Colonic mucosa (tissue), 4 donors: ENCODE data around the gene IFNA1. TPM values are rescaled to one million over a fixed set of nuclear protein-coding genes. Genes with fewer than 3 reads are reported as not detected.

Experiments used
- DNase-seq: peaks from one replicate; pipeline ENCODE4 v3.0.0-alpha.2; 2020
- H3K27ac ChIP-seq: fragments of 200-600 bp; one replicate; pipeline ENCODE4 v1.8.0; 2021
- H3K27me3 ChIP-seq: fragments of 200-600 bp; one replicate; pipeline ENCODE4 v1.8.0; 2021
- H3K36me3 ChIP-seq: fragments of 200-600 bp; one replicate; pipeline ENCODE4 v1.8.0; 2021
- H3K4me1 ChIP-seq: fragments of 200-600 bp; one replicate; pipeline ENCODE4 v1.8.0; 2021; ENCODE audit warnings: mild to moderate bottlenecking
- H3K4me3 ChIP-seq: fragments of 200-600 bp; one replicate; pipeline ENCODE4 v1.8.0; 2021
- H3K9ac ChIP-seq, 2 donors: one replicate each; pipeline ENCODE4 v1.7.0; 2013; ENCODE audit warnings: control low read depth in 2 of 2, low read depth in 2 of 2, low read length in 2 of 2
- H3K9me3 ChIP-seq: fragments of 200-600 bp; one replicate; pipeline ENCODE4 v1.8.0; 2021
- CTCF ChIP-seq: fragments of 200-600 bp; IDR thresholded peaks from one replicate; pipeline ENCODE4 v1.8.0; 2022; ENCODE audit warnings: antibody characterized with exemption, mild to moderate bottlenecking
- intact Hi-C: fragments of 100-400 bp; cut with DNase I; formaldehyde crosslinking; loops from one replicate; pipeline ENCODE4 v1.14.1; 2022
- total RNA-seq, 2 donors: library from RNA; stranded (reverse); fragmentation: NEBNext Ultra II Directional in 1 of 2; extraction: Animal tissue kit (Norgen Biotek cat#: 25700) in 1 of 2; gene quantifications; one replicate each; pipeline ENCODE4 v1.2.1, GENCODE V29; 2021
- donor health status: healthy.
- donor health status: DM: no; HTN: no; CAD: no.
- donor health status: DM: no; HTN: no; CAD: no.

IFNA1 gene
- total RNA-seq, 2 donors from 2014 or later: not detected

DNA sequence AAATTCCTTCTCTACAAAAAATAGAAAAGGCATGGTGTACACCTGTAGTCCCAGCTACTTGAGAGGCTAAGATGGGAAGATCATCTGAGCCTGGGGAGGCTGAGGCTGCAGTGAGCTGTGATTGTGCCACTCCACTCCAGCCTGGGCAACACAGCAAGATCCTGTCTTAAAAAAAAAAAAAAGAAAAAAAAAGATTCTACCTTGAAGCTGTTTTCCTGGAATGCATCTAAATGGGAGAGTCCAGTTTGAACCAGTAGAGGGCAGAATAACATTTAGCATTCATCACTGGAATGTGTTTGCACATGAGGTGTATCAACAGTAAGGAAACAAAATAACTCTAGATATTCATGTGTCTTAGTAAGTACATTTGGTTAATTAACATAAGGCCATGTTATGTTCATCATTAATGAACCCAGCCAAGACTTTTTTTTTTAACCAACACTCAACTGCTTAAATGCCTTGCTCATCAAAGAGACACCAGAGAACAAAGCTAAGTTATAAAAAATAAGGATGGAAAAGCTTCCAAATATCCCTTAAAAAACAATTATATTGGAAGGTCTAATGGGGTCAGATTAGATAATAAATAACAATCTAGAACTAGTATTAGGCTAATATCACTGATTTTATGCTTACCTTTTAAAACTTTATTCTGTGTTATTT is 25.8 kb downstream of the IFNA1 start:
- intact Hi-C loops: loop anchor here (5.0 kb wide), 1 partner anchor 321 kb away; no protein-coding TSS in a partner anchor
- DNase-seq: peak; percentile 27
- peak; percentile 72 for TF ChIP-seq CTCF

GRCh38 chr9:21470126-21470525 is 29.9 kb downstream of the IFNA1 start:
- Histone ChIP-seq H3K4me1 (no peaks in the 10 kb centered on the region), H3K27ac (no peak overlapping the region), H3K4me3 (no peak overlapping the region), H3K9me3 (no peaks in the 10 kb centered on the region), H3K9ac (no peak overlapping the region), H3K27me3 (no peaks in the 10 kb centered on the region), H3K36me3 (no peaks in the 10 kb centered on the region)
- DNase-seq: no peak
- intact Hi-C loops: no loop called here
- no peak for TF ChIP-seq CTCF

More for the DNA sequence above, 25.8 kb downstream of the IFNA1 start:
- Histone ChIP-seq H3K9me3 (no peaks in the 10 kb centered on the region), H3K4me3 (no peak overlapping the region), H3K36me3 (no peaks in the 10 kb centered on the region), H3K9ac (no peak overlapping the region), H3K4me1 (no peaks in the 10 kb centered on the region), H3K27ac (no peak overlapping the region), H3K27me3 (no peaks in the 10 kb centered on the region)

- no peak overlapping the region for H3K27ac ChIP-seq
- no peaks in the 10 kb centered on the region for H3K9me3 ChIP-seq
- no peak for TF ChIP-seq CTCF
- H3K27me3 ChIP-seq: no peaks in the 10 kb centered on the region
- H3K36me3 ChIP-seq: no peaks in the 10 kb centered on the region
- H3K4me1 ChIP-seq: no peaks in the 10 kb centered on the region
- intact Hi-C loops: no loop called here
- DNase-seq: no peak
- no peak overlapping the region for H3K9ac ChIP-seq
- no peak overlapping the region for H3K4me3 ChIP-seq
Observed at GRCh38 chr9:21473236-21473635, 33.0 kb downstream of the IFNA1 start.

GRCh38 chr9:21477466-21477865 is 37.2 kb downstream of the IFNA1 start:
- Histone ChIP-seq H3K36me3 (no peaks in the 10 kb centered on the region), H3K27ac (no peak overlapping the region), H3K4me3 (no peak overlapping the region), H3K9ac (no peak overlapping the region), H3K4me1 (no peaks in the 10 kb centered on the region), H3K27me3 (no peaks in the 10 kb centered on the region), H3K9me3 (no peaks in the 10 kb centered on the region)
- intact Hi-C loops: no loop called here
- DNase-seq: no peak
- no peak for TF ChIP-seq CTCF

DNA sequence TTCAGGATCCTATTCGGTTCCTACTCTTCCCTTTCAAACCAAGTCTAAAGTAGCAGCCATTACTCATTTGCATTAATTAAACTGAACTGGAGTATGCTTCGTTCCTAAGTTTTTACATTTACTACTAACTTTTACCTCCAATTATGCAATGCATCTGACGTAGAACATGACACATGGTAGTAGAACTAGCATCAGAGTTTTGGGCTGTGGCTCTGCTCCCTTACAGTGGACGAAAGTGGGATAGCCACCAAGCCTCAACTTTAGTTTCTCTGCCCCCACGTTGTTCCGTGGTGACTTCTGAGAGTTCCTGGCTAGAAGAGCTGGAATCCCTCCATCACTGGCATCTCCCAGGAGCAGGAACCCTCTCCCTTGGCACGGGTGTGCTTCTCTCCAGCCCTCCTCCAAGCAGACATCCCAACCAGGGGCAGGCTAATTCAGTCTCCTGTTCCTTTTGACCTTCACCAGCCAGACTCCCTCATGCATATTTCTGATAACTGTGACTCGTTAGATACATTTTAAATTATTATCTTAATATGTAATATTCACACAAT is 39.0 kb downstream of the IFNA1 start:
- intact Hi-C loops: no loop called here
- Histone ChIP-seq H3K9me3 (no peaks in the 10 kb centered on the region), H3K27ac (no peak overlapping the region), H3K36me3 (no peaks in the 10 kb centered on the region), H3K4me1 (no peaks in the 10 kb centered on the region), H3K9ac (no peak overlapping the region), H3K4me3 (no peak overlapping the region), H3K27me3 (no peaks in the 10 kb centered on the region)
- no peak for DNase-seq
- no peak for TF ChIP-seq CTCF
